NCI-H1105 treated with DMSO at 0.1 percent for 48 hours (cell line): ENCODE measurements around the gene AOC1.
A peak's percentile ranks its signal among the peaks of the same experiment; 100 is the strongest.

Source experiments
- DNase-seq: peaks from one replicate; lab custom pipeline; 2025; lab: John Stamatoyannopoulos, UW

The AOC1 gene

GRCh38 chr7:150858236-150859197 lies 6.2 kb downstream of the AOC1 start:
- no peak for DNase-seq

DNA sequence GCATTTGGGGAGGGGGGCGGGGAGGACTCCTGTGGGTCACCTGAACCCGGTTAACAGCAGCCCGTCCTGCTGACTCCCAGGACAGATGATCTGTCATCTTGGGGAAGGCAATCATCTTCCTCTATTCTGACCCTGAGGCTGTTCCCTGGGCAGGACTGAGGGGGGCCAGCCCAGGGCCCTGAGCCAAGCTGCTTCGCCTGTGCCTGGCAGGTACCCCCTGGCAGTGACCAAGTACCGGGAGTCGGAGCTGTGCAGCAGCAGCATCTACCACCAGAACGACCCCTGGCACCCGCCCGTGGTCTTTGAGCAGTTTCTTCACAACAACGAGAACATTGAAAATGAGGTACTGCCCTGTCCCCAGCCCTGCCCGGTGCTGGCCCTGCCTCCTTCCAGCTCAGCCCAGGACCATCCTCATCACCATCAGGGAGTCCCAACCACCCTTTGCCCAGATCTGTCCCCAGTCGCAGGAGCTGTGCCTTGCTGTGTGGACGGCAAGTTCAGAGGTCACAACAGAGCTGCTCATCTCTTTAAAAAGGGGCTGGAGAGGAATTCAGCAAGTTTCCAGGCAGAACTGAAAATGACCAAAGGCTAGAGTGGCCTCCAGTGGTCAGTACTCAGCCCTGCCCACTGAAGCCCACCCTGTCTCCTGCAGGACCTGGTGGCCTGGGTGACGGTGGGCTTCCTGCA lies 8.1 kb downstream of the AOC1 start:
- no peak for DNase-seq

GRCh38 chr7:150860978-150861295 lies 8.6 kb downstream of the AOC1 start:
- DNase-seq = no peak

DNA sequence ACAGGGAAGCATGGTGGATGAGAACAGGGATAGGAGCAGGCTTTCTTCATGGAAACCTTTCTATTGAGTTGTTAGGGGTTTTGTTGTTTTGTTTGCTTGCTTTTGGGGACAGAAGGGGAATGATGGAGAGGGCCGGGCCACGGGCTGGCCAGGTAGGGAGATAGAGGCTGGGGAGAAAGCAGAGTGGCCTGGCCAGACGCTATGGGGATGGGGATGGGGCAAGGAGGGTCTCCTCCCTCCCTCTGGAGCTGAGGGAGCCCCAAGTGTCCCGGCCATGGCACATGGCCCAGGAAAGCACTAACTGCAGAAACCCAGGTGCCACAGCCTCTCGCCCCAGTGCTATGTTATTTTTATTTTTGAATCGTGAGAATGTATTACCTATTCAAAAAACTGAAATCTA lies 10.0 kb downstream of the AOC1 start:
- no peak for DNase-seq

DNA sequence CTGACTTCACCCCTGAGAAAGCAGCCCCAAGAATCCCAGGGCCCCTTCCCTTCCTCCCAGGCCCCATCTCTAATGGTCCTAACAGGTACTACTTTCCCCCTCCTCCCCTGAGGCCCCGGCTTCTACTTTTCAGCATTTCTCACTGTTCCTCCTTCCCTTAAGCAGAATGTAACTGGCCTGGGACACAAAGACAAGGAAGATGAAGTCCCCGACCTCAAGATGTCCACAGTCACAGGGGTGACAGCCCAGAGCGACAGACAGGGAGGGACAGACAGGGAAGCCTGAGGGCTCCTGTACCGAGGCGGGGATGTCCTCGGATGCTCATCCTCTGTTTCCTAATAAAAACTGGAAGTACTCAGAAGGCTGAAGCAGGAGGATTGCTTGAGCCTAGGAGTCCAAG lies 11.6 kb downstream of the AOC1 start:
- no peak for DNase-seq

GRCh38 chr7:150866932-150867564 lies 14.7 kb downstream of the AOC1 start:
- DNase-seq = no peak

DNA sequence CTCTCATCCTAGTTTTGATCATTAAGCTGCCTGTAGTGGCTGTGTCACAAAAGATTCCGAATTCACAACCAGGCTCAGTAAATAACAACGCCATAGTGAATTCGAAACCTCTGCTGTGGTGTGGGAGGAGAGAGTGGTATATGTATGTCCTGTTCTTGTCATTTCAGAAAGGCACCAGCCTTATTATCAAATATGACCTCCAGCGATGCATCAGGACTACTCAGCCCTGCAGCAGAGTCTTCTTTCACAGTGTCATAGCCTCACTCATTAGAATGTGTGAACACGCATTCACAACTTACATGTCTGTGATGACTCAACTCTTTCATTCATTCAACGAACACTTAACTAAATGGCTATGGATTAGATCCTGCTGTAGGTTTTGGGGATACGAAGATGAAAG lies 15.3 kb downstream of the AOC1 start:
- no peak for DNase-seq

DNA sequence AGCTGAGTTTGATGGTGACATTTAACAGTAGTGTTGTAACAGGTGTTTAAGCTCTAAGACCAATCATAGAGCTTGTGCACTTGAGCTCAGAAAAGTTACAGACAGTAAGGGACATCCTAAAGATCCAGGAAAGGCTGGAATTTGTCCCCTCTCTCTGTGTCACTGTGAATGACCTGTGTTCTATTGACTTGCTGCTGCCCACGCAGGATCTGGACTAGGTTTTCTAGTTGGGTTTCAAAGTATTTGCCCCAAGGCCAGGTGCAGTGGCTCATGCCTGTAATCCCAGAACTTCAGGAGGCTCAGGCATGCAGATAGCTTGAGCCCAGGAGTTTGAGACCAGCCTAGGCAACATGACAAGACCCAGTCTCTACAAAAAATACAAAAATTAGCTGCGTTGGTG lies 17.1 kb downstream of the AOC1 start:
- DNase-seq = no peak

DNA sequence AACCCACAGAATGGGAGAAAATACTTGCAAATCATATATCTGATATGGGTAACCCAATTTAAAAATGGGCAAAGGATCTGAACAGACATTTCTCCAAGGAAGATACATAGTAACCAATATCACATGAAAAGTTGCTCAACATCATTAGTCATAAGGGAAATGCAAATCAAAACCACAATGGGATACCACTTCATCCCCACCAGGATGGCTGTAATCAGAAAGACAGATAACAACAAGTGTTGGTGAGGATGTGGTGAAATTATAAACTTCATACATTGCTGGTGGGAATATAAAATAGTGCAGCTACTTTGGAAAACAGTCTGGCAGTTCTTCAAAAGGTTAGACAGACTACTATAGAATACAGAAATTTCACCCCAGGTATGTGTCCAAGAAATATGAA lies 19.3 kb downstream of the AOC1 start:
- no peak for DNase-seq

DNA sequence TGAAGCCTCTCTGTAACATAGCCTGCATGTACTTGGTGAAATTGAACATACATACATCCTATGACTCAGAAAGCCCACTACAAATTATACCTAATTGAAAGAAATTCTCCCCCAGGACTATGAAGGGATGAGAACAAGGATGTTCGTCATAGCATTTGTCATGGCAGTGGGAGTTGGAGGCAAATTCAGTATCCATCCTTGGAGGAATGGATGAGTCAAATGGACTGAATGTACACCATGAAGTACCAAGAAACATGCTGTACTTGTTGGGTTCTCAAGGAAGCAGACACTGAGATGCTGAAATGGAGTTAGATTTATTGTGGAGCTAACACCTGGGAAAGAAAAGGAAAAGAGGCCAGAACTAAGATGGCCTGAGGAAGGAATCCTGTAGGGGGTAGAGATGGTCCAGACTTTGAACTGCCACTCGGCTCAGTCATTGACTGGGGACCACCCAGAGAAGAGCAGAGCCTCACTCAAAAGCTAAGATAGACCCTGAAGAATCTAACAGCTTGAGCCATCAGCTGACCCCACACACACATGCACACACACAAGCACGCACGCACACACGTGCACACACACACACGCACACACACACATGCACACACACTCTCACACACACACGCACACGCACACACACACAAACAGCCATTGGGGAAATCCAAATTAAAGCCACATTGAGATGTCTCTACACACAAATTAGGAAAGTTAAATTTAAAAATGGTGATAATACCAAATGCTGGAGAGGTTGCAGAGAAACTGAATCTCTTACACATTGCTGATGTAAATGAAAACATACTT lies 22.3 kb downstream of the AOC1 start:
- DNase-seq = no peak

DNA sequence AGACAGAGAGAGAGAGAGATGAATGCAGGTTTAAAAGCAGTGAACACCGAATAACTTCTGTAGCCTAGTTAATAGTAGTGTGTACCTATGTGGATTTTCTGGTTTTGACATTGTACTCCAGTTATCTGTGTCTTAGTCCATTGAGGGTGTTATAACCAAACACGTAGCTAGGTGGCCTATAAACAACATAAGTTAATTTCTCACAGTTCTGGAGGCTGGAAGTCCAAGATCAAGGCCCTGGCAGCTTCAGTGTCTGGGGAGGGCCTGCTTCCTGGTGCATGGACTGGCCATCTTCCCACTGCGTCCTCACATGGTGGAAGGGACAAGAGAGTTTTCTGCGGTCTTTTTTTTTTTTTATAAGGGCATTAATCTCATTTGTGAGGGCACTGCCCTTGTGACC lies 23.5 kb downstream of the AOC1 start:
- no peak for DNase-seq

- peak; percentile 85 for DNase-seq
These were observed 24.7 kb downstream of the AOC1 start for GRCh38 chr7:150876817-150877526.

GRCh38 chr7:150877536-150877935 lies 25.2 kb downstream of the AOC1 start:
- no peak for DNase-seq

DNA sequence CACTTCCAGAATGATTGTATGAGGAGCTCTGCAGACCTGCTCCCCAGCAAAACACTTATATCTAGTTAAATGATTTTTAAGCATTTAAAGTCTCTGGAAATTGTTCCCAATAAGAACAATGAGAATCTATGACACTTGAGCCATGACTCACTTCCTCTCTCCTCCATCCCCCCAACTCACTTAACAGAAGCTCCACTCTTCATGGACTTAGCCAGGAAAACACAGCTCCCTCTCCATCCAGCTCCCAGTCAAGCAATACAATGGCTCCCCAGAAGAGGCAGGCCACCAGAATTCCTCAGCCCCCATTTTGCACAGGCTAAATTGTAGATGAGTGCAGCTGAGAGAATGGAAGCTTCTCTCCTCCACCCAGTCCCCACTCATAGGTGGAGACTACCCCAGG lies 27.0 kb downstream of the AOC1 start:
- DNase-seq = no peak

- no peak for DNase-seq
These were observed 28.9 kb downstream of the AOC1 start for GRCh38 chr7:150881189-150881588.

DNA sequence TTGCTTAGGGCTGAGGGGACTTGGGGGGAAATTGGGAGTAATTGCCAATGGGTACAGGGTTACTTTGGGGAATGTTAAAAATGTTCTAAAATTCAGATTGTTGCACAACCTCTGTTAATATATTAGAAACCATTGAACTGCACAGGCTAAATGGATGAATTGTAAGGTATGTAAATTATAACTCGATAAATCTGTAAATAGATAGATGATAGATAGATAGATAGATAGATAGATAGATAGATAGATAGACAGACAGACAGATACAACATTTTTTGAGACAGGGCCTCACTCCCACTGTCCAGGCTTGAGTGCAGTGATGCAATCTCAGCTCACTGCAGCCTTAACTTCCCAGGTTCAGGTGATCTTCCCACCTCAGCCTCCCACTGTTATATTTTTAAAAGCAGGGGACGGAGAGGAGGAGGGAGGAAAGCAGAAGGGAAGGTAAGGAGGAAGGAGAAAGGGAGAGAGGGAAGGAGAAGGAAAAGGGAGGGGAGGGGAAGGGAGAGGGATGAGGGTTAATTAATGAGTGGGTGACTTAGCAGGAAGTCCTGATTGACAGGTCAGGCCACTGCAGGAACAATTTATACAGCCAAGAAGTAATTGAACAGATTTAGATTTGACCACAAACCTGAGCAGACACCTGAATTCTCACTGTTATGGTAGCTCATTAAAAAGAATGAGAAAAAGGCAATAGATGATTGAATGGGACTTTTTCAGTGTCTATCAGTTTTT lies 38.7 kb downstream of the AOC1 start:
- no peak for DNase-seq

DNA sequence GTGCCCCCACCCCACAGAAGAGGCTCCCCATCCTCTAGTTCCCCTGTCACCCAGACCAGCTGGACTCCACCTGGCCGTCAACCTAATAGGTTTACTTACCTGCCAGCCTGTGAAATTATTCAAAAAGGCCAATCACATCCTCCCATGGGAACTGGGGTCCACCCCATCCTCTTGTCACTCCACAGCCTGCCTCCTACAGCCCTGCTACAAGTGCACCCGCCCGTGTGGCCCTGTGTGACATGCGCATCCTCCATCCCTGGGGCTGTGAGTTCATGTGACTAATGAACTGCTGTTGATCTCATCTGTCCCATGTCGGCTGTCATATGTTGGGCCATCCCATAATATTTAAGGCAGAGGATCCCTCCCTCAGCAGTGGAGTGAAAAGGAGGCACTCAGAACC lies 39.4 kb downstream of the AOC1 start:
- no peak for DNase-seq

DNA sequence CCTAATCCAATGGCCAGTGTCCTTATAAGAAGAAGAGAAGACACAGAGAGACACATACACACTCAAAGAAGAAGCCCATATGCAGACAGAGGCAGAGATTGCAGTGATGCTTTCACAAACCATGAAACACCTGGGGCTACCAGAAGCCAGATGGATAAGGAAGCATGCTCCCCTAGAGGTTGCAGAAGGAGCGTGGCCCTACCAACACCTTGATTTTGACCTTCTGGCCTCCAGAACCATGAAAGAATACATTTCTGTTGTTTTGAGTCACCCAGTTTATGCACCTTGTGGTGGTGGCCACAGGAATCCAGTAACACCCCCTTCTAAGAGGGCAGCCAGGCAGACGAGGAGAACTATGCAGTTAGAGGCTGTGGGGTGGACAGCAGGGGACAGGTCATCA lies 43.5 kb downstream of the AOC1 start:
- DNase-seq = no peak

DNA sequence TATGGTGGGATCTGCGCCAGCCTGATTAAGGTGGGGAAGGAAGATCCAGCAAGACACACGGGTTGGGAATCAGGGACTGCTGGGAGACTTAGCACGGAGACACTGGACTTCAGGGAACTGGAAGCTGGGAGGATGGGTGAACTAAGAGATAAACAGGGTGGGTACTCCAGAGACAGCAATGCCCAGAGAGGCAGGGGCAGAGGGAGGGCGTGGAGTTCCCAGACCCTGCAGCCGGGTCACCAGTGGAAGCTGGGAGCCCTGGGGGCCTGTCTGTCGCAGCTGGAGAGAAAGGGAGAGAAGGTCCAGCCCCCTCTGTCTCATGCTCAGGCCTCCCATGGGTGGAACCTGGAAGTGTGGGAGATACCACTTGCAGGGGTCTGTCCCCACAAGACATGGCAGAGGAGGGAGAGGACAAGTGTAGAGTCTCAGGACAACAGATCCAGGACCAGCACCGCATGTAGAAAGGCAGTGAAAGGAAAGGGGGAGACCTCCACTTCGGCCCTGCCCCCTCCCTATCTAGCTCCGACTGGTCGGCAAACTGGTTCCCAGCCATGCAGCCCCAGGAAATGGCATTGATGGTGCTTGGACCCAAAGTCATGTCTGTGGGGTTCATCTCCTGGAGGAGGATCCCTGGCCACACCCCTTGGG lies 44.4 kb downstream of the AOC1 start:
- DNase-seq = no peak
